Activated CD4-positive, alpha-beta T cell treated with anti-CD3 and anti-CD28 coated beads, Interleukin-2, amount 50 U/mL, for 4 hours (primary cell): ENCODE measurements around the gene LAMB4.

Source experiments
- DNase-seq, 2 experiments: peaks; one replicate each; pipeline ENCODE4 v3.0.0-alpha.2; 2020

Gene LAMB4

DNA sequence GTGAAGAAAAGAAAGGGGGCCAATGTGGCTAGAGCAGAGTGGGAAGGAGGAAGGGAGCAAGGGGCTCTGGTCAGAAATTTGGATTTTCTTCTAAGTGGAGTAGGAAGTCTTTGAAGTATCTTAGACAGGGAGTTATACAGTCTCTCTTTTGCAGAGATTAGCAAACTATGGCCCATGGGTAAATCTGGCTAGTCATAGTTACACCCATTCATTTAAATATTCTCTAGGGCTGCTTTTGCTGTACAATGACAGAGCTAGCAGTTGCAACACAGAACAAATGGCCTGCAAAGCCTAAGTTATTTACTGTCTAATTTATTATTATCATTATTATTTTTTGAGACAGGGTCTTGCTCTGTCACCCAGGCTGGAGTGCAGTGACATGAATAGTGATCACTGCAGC lies 10.5 kb upstream of the LAMB4 start:
- no peak for DNase-seq

DNA sequence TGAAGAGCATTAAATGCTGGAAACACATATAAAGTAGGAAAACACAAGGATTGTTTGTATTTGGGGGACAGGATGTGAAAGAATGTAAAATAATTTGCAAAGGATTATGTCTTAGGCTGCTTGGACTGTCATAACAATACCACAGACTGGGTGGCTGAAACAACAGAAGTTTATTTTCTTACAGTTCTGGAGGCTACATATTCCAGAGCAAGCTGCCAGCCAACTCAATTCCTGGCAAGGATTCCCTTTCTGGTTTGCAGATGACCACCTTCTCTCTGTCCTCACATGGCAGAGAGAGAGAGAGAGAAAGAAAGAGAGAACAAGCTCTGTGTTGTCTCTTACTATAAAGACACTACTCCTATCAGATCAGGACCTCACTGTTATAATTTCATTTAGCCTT lies 8.8 kb upstream of the LAMB4 start:
- DNase-seq, result no peak

DNA sequence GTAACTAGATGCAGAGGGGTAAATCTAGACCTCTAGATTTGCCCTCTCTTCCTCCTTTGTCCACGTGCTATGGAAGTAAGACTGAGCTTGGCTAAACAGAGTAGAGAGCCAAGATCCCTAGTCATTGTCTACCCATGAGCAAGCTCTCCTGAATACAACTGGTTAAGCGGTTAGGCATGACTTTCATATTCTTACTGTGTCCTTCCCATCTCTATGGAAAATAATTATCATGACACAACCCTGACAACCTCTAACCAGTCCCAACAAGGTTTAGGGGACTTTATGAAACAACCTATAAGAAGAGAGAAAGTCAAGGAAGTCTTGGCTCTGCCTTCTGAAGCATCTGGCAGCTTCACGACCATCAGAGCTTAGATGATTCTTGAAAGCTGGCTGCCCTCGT lies 7.8 kb upstream of the LAMB4 start:
- DNase-seq, result no peak

DNA sequence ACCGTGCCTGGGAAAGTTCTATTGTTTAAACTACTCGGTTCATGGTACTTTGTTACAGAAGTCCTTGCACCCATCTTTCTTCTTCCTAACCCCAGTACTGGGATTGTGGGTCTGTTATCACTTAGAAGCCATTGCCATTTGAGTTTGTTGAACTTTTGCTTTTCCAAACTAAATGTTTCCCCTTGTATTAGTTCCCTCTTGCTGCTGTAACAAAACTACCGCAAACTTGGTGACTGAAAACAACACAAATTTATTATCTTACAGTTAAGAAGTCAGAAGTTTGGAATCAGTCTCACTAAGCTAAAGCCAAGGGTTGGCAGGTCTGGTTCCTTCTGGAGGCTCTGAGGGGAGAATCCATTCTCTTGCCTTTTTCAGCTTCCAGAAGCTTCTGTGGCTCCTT lies 6.9 kb upstream of the LAMB4 start:
- DNase-seq, result no peak

DNA sequence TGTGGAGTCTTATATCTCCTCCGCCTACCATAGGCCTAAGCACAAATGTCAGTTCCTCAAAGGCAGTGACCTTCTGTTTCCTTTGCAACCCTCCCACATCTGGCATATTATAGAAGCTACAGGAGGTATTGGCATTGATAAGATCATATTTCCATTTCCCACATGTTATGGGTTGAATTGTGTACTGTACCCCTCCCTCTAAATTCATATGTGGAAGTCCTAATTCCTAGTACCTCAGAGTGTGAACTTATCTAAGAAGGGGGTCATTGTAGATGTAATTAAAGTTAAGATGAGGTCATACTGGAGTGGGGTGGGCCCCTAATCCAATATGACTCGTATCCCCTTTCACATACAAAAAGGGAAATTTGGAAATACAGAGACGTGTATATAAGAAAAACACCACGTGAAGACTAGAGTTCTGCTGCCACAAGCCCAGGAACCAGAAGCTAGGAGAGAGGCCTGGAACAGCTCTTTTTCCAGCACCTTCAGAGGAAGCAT lies 6.1 kb upstream of the LAMB4 start:
- DNase-seq, result no peak

DNA sequence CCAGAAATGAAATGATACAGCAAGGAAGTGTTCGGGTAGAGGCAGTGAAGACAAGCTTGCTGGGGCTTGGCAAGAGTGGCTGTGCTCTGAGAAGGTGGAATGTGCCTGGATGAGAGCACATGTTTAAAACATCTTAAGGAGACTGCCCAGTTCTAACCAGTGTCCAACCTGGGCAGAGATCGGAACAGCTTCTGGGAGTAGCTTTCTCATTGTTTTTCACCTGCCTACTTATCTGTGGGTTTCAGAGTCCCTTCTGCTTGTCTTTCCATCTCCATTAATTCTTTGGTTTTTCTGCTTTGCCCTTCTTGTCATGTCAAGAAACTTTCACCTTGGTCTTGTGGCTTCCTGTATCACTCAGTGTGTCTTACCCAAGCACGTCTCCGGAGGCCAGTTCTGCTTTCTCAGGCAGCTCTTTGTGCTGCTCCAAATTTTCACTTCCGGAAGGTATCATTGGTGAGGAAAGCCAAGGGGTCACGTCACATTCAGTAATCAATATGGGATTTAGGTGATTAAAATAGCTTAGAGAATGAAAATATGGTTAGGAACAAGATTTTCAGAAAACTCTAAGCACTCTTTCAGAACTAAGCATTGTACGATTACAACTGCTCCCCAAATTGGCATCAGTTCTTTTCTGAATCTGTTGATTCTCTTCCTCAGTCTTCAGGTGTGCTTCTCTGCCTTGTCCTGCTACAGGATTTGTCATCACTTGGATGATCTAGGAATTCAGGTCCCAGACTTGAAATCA lies 5.5 kb upstream of the LAMB4 start:
- DNase-seq, result no peak

DNA sequence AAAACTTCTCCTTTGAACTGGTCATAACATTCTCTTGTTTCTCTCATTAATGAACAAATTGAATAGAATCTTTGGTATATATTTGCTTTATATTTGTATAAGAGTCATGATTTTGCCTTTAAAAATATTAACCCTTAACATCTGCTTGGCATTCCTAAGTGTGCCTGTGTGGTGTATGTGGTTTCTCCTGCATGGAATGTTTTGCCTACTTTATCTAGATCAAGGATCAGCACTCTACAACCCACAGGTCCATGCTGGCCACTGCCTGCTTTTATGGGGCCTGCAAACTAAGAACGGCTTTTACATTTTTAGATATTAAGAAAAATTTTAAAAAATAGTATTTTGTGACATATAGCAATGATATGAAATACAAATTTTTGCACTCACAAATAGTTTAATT lies 4.3 kb upstream of the LAMB4 start:
- no peak for DNase-seq

DNA sequence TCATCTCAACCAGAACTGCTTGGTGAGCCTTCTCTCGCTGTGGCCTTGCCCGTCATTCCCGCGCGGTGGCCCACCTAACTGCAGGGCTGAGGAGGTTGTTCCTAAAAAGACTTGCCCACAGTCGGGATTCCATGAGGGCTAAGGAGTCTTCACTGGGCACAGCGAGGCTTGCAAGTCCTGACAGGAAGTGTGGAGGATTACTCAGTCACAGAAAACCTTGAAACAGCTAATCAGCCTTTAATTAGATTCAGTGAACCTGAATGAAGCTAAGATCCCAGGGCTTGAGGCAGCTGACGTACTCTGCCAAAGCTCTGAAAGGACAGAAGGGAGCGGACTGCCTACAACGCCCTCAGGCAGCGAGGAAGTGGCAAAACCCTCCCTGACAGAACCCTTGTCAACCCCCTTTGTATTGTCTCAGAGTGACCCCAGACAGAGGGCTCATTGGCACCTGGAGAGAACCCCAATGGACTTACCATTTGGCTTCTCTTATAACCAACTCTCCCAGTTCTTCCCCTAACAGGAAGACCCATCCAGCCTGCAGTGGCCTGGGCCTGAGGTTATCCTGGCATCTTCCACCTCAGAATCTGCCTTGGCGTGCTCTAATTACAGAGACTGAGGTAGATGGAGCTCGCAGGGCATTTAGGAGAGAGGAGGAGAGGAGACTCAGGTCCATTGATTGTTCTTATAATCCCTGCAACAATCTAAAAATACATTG lies 2.5 kb upstream of the LAMB4 start:
- no peak for DNase-seq

DNA sequence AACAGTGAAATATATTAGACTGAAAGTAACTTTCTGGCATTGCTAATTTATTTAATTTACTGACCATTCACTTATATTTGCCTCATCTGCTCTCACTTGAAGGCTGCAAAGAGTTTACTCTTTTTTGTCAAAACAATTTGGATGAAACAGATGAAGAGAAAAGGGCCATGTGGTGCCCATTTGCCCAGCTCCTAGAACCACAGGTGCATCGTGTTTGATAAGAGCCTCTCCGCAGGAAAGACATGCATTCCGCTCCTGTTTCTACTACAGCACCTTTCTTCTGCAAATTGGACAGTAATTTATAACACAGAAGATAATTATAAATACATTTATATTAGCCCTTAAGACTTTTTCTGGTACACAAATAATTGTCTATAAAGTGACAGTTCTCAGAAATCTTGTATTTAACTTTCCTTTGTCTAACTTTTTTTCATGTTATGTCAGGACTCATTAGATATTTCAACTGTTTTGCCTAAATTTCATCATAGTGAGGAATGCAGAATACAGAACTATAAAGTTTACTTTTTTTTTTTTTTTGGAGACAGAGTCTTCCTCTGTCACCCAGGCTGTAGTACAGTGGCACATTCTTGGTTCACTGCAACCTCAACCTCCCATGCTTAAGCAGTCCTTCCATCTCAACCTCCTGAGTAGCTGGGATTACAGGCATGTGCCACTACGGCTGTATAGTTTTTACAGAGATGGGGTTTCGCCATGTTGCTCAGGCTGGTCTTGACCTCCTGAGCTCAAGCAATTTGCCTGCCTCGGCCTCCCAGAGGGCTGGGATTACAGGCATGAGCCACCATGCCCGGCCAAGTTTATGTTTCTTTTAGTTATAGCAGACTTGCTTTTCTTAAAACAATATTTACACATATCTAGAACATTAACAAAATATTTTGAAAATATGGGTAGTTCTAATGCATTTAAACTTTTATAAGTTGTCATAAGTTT lies 869 bp downstream of the LAMB4 start:
- no peak for DNase-seq

DNA sequence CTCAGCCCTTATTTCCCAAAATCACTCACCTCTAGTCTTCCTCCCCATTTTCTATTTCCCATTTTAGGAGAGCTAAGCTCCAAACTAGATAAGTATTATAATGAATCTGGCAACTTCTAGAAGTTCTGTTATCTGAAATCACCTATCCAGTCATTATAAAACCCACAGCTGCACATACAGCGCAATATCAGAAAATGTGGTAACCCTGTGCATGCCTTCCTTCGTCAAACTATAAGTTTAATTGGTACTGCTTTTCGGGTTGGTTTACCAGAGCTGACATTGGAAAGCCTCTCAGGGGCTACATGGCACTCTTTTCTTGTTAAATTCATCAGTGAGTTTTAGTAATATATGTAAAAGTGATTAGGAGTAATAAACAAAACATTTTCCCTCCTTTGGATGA lies 1.6 kb downstream of the LAMB4 start:
- DNase-seq, result no peak

DNA sequence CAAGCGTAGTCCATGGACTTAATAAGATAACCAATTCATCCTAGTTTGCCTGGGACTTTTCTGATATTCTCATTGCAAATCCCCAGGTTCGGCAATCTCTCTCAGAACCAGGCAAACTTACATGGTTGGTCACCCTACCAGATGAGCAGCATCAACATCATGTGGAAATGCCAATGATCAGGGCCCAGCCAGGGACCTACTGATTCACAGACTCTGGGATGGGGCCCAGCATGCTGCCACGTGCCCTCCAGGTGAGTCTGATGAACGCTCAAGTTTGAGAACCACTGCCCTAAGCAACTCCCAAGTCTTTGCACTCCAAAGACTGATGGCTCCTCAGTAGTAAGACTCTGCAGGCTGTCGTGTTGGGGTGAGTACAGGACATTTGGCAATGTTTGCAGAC lies 2.7 kb downstream of the LAMB4 start:
- DNase-seq, result no peak

DNA sequence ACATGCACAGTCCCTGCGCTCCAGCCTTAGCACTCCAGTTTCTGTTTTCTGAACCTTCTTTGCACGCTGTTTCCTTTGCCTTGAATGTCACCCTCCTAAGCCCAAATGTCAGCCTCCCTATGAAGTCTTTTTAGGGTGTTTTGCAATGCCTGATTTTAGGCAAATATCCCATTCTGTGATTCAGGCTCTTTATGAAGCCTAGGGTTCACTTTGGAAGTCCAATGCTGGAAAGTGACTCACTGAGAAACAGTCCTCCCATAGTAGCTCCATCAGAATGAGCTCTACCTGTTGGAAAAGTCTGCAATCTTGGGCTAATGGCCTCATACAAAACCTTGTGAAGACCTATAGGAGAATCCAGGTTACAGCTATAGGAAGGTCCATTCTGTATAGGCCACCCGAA lies 5.3 kb downstream of the LAMB4 start:
- no peak for DNase-seq

DNA sequence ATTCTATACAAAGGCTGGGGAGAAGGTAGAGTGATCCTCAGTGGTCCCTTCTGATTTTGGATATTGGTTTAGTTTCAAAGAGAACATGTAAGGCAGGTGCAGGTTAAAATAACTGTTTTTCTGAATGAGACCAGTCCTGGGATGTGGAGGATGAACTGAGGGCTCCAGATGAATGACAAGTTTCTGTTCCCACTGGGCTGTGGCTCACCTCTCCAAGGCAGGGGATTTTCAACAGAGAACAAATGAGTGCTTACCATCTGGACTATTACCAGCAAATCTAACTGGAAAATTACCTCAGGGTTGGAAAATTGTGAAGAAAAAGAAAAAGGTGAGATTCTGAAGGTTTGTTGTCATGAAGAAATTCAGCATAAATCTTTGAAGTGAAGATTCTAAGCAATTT lies 8.0 kb downstream of the LAMB4 start:
- DNase-seq, result no peak

DNA sequence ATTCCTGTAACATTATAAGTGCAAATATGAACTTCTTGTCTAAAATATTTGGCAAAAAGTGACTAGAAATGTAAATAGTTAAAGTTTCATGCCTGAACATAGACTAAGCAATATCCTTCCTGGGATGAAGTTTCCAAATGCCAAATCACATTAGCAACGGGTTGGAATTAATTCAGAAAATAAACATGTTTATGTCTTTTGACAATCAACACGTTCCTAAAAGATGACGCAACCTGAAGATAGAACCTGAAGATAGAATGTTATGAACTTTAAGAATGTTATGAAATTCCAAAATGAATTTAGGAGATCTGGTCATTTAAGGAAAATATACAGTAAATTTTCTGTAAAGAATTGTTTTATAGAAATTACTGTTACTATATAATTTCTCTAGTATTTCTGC lies 9.2 kb downstream of the LAMB4 start:
- DNase-seq, result no peak

DNA sequence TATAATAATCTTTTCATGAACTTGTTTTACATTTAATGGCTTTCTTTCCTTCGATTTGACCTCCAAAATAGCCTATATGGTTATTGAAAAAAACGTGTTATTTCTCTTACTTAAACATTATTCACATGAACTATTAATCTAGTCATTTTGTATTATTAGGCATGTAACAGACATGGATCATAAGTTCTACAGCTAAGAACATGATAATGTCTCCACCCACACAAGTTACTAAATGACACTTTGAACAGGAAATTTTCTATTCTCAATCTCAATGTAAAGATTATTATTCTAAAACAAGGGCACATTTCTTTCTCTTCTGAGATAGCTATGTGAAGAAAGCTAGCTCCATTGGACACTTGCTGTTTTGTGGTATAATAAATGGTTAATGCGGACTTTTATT lies 10.0 kb downstream of the LAMB4 start:
- DNase-seq, result no peak

DNA sequence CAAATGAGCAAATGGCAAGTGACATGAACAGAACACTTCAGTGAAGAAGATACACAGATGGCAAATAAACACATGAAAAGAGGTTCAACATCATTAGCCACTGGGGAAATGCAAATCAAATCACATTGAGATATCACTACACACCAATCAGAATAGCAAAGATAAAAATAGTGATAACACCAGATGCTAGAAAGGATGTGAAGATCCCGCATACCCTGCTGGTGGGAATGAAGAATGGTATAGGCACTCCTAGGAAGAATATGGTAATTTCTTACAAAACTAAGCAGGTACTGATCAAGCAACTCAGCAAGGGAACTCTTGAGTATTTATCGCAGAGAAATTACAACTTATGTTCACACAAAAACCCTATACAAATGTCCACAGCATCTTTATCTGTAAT lies 11.2 kb downstream of the LAMB4 start:
- DNase-seq, result no peak

DNA sequence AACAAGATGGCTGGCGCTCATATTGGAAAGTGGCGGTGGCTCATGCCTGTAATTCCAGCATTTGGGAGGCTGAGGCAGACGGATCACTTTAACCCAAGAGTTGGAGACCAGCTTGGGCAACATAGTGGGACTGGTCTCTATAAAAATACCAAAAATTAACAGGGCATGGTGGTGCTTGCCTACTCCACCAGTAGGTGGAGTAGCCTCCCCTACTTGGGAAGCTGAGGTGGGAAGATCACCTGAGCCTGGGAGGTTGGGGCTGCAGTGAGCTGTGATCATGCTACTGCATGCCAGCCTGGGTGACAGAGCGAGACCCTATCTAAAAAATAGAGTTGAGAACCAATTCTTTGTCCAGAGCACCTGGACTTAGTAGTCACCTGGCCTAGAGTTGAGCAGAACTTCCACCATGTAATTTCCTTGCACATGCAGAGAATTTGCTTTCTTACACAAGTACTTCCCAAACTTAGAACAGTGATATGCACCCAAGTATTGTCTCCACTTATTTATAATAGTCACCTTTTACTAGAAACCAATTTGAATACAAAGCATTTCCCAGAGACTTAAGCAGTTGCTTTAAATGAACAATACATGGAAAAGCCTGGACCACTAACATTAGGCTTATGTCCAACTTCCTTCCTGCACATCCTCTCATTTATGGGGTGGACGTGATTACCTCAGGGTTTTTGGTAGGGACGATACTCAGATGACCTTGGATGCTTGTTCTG lies 15.9 kb downstream of the LAMB4 start:
- no peak for DNase-seq

DNA sequence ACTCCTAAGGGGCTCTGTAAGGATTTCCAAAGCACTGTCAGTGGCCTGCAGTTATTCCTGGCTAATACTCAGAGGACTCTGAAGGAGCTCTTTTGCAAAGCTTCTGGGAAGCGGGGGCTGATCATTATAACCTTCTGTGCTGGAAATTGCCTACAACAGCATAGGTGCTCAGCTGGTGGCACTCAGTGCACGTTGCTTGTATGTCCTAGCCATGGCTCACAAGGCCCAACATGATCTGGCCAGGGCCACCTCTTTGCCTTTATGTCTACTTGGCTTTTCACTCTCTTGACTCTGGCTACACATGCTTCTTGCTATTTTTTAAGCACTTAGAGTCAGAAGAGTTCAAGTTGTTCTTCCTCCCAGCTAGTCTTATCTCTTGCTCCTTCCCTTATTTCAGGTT lies 17.5 kb downstream of the LAMB4 start:
- DNase-seq, result no peak

DNA sequence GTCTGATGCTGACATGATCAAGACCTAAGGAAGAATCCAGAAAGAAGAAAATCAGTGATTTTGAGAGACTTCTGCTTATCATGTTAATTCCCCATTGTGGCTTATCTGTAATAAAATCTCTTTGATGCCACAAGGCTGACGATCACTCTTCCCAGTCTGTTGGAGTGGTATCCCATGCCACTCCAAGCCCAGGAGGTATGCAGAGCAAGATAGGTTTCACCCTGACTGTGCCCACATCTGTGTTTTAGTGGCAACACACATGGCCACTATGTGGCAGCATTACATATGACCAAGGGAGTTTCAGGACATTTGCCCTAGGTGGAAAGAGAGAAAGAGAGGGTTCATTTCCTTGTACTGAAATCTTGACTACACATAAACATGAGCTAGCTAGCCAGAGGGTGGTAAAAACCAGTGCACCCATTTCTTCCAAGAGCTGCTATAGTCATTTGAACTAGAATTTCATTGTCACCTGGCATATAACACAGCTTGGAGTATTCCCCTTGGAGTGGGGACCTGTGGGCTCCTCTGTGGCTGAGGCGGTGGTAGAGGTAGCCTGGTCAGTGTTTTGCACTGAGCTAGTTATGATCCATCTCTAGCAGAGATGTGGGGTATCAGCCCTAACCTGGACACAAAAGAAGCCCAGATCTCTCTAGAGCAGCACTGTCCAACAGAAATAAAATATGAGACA lies 20.8 kb downstream of the LAMB4 start:
- DNase-seq, result no peak

DNA sequence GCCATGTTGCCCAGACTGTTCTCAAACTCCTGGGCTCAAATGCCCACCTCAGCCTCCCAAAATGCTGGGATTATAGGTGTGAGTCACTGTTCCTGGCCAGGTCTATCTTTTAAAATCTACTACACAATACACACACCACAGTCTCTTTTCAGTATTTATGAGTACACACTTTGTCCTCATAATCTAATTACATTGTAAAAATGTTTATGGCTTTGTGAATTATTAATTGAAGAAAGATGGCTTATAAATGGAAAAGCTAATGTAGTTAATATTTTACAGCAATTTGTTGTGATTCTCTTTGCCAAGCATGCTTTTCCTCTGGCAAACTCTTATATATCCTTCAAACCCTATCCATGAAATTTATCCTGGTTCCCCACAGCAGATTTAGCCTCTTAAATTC lies 22.0 kb downstream of the LAMB4 start:
- DNase-seq, result no peak

DNA sequence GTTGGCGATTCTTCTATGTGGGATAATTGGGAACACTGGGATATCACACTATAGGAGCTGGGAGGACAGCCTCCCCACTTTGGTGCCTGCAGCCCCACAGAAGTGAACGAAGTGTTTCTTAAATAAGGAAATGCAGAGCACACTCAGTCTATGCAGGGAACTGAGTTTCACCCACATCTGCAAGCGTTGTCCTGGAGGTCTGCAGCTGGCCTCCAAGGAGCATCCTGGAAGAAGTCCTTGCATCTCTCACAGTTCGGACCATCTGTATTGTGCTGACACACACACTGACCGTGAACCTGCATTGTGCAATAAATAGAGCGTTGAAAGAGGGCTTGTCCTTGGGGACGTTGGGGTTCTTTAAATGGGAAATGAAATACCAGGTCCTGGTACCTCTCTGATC lies 25.8 kb downstream of the LAMB4 start:
- DNase-seq, result no peak
